ENCODE data around the gene ADAR. TPM values are rescaled to one million over a fixed set of nuclear protein-coding genes. Genes with fewer than 3 reads are reported as not detected.

Gene ADAR
- total and polyA plus RNA-seq, 2 donors (not counting 3 experiments of a cell fraction or from before 2014, with no cell fraction given) = 88.2 to 141 TPM

- H3K9me3 ChIP-seq (replicated peaks; ENCODE audit: control insufficient read depth, insufficient read depth, low read length) = no peaks in the 10 kb centered on the region
- H3K4me3 ChIP-seq (replicated peaks in 1 of 3; ENCODE audit: insufficient read depth in 1 of 3, low read depth in 1 of 3, low read length in 3 of 3) = no peak overlapping the region
- H2AFZ ChIP-seq (ENCODE audit: low read depth, low read length) = no peak overlapping the region
- FAIRE-seq = no peak
- H3K36me3 ChIP-seq (ENCODE audit: control insufficient read depth in 2 of 2, extremely low read depth in 1 of 2, insufficient read depth in 2 of 2, low read length in 2 of 2) = peaks cover 38 to 51% of the 10 kb centered on the region in 2 experiments
- no TSS peak for BruUV-seq (replicated peaks)
- CTCF ChIA-PET = interaction anchor here (0.6 to 1.8 kb wide), 3 partner anchors 10 to 35 kb away, joined by 3 to 4 read pairs (median 3); no protein-coding TSS in a partner anchor
- no peaks in the 10 kb centered on the region for H4K20me1 ChIP-seq (replicated peaks; ENCODE audit: control insufficient read depth, extremely low read depth, insufficient read depth, low read length)
- intact Hi-C loops (cut with micrococcal nuclease) (no loop called here), dilution Hi-C loops (cut with MboI; ENCODE audit: extremely low pct_ligation_motif_present, low sequenced_read_pairs) (no loop called here)
- no peak overlapping the region for H3K27ac ChIP-seq (ENCODE audit: insufficient read depth, low read depth, low read length)
- DNase-seq (ENCODE audit: low read depth, low spot score) = no peak
- H3K9me1 ChIP-seq (replicated peaks; ENCODE audit: control insufficient read depth, extremely low read depth, insufficient read depth, low read length) = no peaks in the 10 kb centered on the region
- no peaks in the 10 kb centered on the region for H3K27me3 ChIP-seq (ENCODE audit: control insufficient read depth in 2 of 2, insufficient read depth in 2 of 2, low read length in 2 of 2)
- POLR2A ChIA-PET = interaction anchor here (0.6 kb wide), 1 partner anchor 867 kb away, joined by 5 read pairs; the partner anchor contains the start of gene INTS3
- H3K4me2 ChIP-seq (ENCODE audit: insufficient read depth, low read length) = no peak overlapping the region
- peaks cover 3% of the 10 kb centered on the region for H3K4me1 ChIP-seq (ENCODE audit: control insufficient read depth, extremely low read depth, insufficient read depth, low read length)
- no peak for TF ChIP-seq POLR2A (IDR thresholded peaks at IDR 0.05; ENCODE audit: low read depth, low read length)
- peaks cover 12% of the 10 kb centered on the region for H3K79me2 ChIP-seq (ENCODE audit: control insufficient read depth, insufficient read depth, low read length)
- no peak overlapping the region for H3K9ac ChIP-seq (replicated peaks; ENCODE audit: extremely low read depth, insufficient read depth, low read length)
These were observed 13.2 kb downstream of the ADAR start for GRCh38 chr1:154594811-154595210.

GRCh38 chr1:154593390-154593789 is 14.6 kb downstream of the ADAR start:
- no peak overlapping the region for H2AFZ ChIP-seq (ENCODE audit: low read depth, low read length)
- no peak overlapping the region for H3K9ac ChIP-seq (replicated peaks; ENCODE audit: extremely low read depth, insufficient read depth, low read length)
- POLR2A ChIA-PET = no interaction called here
- H3K36me3 ChIP-seq (ENCODE audit: control insufficient read depth in 2 of 2, extremely low read depth in 1 of 2, insufficient read depth in 2 of 2, low read length in 2 of 2) = peaks cover 48 to 55% of the 10 kb centered on the region in 2 experiments
- peaks cover 3% of the 10 kb centered on the region for H3K79me2 ChIP-seq (ENCODE audit: control insufficient read depth, insufficient read depth, low read length)
- CTCF ChIA-PET = interaction anchor here (1.2 kb wide), 1 partner anchor 34 kb away, joined by 4 read pairs; no protein-coding TSS in a partner anchor
- no peaks in the 10 kb centered on the region for H3K27me3 ChIP-seq (ENCODE audit: control insufficient read depth in 2 of 2, insufficient read depth in 2 of 2, low read length in 2 of 2)
- FAIRE-seq (no peak), DNase-seq (ENCODE audit: low read depth, low spot score) (no peak)
- no peaks in the 10 kb centered on the region for H3K4me1 ChIP-seq (ENCODE audit: control insufficient read depth, extremely low read depth, insufficient read depth, low read length)
- no TSS peak for BruUV-seq (replicated peaks)
- no peak for TF ChIP-seq CTCF (IDR thresholded peaks at IDR 0.05; ENCODE audit: extremely low read depth in 1 of 2, insufficient read depth in 1 of 2, low read depth in 1 of 2, low read length in 2 of 2)
- TF ChIP-seq EZH2 (IDR thresholded peaks at IDR 0.05; ENCODE audit: borderline replicate concordance, low read depth, low read length, severe bottlenecking) = no peak
- no peak for TF ChIP-seq FOS (IDR thresholded peaks at IDR 0.05; ENCODE audit: borderline replicate concordance, insufficient read depth, low read length)
- no peak for TF ChIP-seq JUN (IDR thresholded peaks at IDR 0.05; ENCODE audit: borderline replicate concordance, insufficient read depth, insufficient read length, low read depth)
- TF ChIP-seq POLR2AphosphoS5 (IDR thresholded peaks at IDR 0.05; ENCODE audit: insufficient read depth, low read depth, low read length) = no peak
- TF ChIP-seq POLR2A (IDR thresholded peaks at IDR 0.05; ENCODE audit: low read depth, low read length) = no peak
- no peak for TF ChIP-seq GATA2 (IDR thresholded peaks at IDR 0.05; ENCODE audit: insufficient read depth, insufficient read length, low read depth, low read length)
- no peak for TF ChIP-seq MYC (IDR thresholded peaks at IDR 0.05; ENCODE audit: low read depth, low read length)
- no peak for TF ChIP-seq MAX (IDR thresholded peaks at IDR 0.05; ENCODE audit: insufficient read depth, insufficient read length)
- H3K9me1 ChIP-seq (replicated peaks; ENCODE audit: control insufficient read depth, extremely low read depth, insufficient read depth, low read length) = no peaks in the 10 kb centered on the region
- dilution Hi-C loops (cut with MboI; ENCODE audit: extremely low pct_ligation_motif_present, low sequenced_read_pairs) = no loop called here
- no peaks in the 10 kb centered on the region for H4K20me1 ChIP-seq (replicated peaks; ENCODE audit: control insufficient read depth, extremely low read depth, insufficient read depth, low read length)
- H3K4me2 ChIP-seq (ENCODE audit: insufficient read depth, low read length) = no peak overlapping the region
- no peak overlapping the region for H3K4me3 ChIP-seq (replicated peaks in 1 of 3; ENCODE audit: insufficient read depth in 1 of 3, low read depth in 1 of 3, low read length in 3 of 3)
- intact Hi-C loops (cut with micrococcal nuclease) = no loop called here
- no peaks in the 10 kb centered on the region for H3K9me3 ChIP-seq (replicated peaks; ENCODE audit: control insufficient read depth, insufficient read depth, low read length)
- H3K27ac ChIP-seq (ENCODE audit: insufficient read depth, low read depth, low read length) = no peak overlapping the region

Measured in endothelial cell of umbilical vein (primary cell).